Neural crest cell (in vitro differentiated cells): ENCODE measurements around the gene NXPH1. TPM values are rescaled to one million over a fixed set of nuclear protein-coding genes. Genes with fewer than 3 reads are reported as not detected.
"Not testable (repeated sequence)": the region's sequence is repeated elsewhere in the genome, so short reads cannot be mapped to it uniquely, and the experiment has no call there.

Experiments
- DNase-seq: peaks from one replicate; pipeline ENCODE4 v3.0.0; 2021; ENCODE audit warnings: low read depth, mixed read lengths, low spot score
- H3K27ac Mint-ChIP-seq: one replicate; pipeline ENCODE4 v1.8.0; 2021; ENCODE audit warnings: mild to moderate bottlenecking, mixed read lengths; ENCODE audit not compliant: unreplicated experiment
- H3K27me3 Mint-ChIP-seq: 2 replicates; pipeline ENCODE4 v1.8.0; 2021; ENCODE audit warnings: low read depth, mild to moderate bottlenecking, mixed read lengths
- H3K36me3 Mint-ChIP-seq: 2 replicates; pipeline ENCODE4 v1.8.0; 2021; ENCODE audit warnings: low read depth, mild to moderate bottlenecking, mixed read lengths
- H3K4me1 Mint-ChIP-seq: 2 replicates; pipeline ENCODE4 v1.8.0; 2021; ENCODE audit warnings: mixed read lengths
- H3K4me3 Mint-ChIP-seq: one replicate; pipeline ENCODE4 v1.8.0; 2021; ENCODE audit warnings: mild to moderate bottlenecking, mixed read lengths
- H3K9me3 Mint-ChIP-seq: 2 replicates; pipeline ENCODE4 v1.8.0; 2021; ENCODE audit warnings: mixed read lengths
- total RNA-seq: library from RNA; stranded (reverse); gene quantifications from 2 replicates; pipeline ENCODE4 v1.2.1, GENCODE V29; 2021
- TF ChIP-seq, protein P1 (sequence below): fragments of 200-600 bp; sonication (generic); conservative IDR thresholded peaks from 2 replicates; pipeline ENCODE4 v1.5.0; 2021; ENCODE audit warnings: antibody characterized with exemption, mild to moderate bottlenecking

The NXPH1 gene
- total RNA-seq, 1 donor from 2014 or later: 1.0 TPM

DNA sequence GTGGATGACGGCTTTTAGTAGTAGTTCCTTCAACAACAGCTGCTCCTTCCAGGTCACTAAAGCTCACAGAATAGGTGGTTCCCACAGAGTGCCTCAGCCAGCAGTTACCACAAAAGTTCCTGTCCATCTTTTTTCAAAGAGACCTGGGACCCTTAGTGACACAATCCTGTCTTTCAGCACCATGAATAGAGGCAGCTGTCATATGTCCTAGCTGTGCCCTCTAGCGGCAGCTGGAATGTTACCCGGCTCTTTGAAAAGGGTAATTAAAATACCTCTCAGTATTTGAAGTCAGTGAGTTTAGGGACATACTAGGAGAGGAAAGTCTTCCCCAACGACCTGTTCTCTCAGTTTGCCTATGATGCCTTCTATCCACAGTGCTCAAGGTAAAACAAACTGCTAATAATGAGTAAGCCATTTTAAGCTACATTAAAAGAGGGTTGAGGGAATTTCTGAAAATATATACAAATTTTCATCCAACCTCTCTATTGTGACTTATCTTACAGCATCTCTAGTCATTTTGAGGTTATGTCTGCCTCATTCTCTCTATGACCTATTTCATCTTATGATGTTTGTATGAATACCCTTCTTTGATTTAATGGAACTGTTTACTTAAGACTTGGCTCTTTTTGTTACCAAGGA is 290.8 kb downstream of the NXPH1 start:
- Mint-ChIP-seq H3K4me1 (peaks cover 6% of the 10 kb centered on the region), H3K27ac (no peak overlapping the region), H3K36me3 (no peaks in the 10 kb centered on the region), H3K9me3 (no peaks in the 10 kb centered on the region), H3K4me3 (no peak overlapping the region), H3K27me3 (no peaks in the 10 kb centered on the region)
- TF ChIP-seq, protein P1, sequence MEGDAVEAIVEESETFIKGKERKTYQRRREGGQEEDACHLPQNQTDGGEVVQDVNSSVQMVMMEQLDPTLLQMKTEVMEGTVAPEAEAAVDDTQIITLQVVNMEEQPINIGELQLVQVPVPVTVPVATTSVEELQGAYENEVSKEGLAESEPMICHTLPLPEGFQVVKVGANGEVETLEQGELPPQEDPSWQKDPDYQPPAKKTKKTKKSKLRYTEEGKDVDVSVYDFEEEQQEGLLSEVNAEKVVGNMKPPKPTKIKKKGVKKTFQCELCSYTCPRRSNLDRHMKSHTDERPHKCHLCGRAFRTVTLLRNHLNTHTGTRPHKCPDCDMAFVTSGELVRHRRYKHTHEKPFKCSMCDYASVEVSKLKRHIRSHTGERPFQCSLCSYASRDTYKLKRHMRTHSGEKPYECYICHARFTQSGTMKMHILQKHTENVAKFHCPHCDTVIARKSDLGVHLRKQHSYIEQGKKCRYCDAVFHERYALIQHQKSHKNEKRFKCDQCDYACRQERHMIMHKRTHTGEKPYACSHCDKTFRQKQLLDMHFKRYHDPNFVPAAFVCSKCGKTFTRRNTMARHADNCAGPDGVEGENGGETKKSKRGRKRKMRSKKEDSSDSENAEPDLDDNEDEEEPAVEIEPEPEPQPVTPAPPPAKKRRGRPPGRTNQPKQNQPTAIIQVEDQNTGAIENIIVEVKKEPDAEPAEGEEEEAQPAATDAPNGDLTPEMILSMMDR: peak; percentile 88
- peak; percentile 58 for DNase-seq

GRCh38 chr7:8731756-8732155 is 298.3 kb downstream of the NXPH1 start:
- not testable (repeated sequence) for H3K27ac Mint-ChIP-seq, H3K4me3 Mint-ChIP-seq, H3K27me3 Mint-ChIP-seq, H3K36me3 Mint-ChIP-seq, H3K4me1 Mint-ChIP-seq, DNase-seq
- H3K9me3 Mint-ChIP-seq: peaks cover 16% of the 10 kb centered on the region

DNA sequence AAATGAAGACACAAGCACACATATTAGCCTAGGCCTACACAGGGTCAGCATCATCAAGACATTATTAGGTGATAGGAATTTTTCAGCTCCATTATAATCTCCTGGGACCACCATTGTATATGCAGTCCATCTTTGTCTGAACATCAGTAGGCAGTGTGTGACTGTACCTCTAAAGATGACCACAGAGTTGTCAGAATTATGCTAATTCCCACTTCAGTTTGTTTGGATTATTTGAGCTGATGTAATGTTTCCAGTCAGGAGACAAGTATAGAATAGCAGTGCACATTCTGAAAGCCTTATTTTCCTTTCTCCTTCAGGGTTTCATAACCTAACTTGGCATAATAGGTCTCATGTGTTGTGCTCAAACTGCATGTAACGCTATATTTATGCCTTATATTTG is 306.4 kb downstream of the NXPH1 start:
- TF ChIP-seq, protein P1: no peak
- no peak overlapping the region for H3K27ac Mint-ChIP-seq
- peaks cover 10% of the 10 kb centered on the region for H3K9me3 Mint-ChIP-seq
- H3K4me3 Mint-ChIP-seq: no peak overlapping the region
- no peaks in the 10 kb centered on the region for H3K27me3 Mint-ChIP-seq
- DNase-seq: no peak
- H3K4me1 Mint-ChIP-seq: no peaks in the 10 kb centered on the region
- H3K36me3 Mint-ChIP-seq: peaks cover 6% of the 10 kb centered on the region

DNA sequence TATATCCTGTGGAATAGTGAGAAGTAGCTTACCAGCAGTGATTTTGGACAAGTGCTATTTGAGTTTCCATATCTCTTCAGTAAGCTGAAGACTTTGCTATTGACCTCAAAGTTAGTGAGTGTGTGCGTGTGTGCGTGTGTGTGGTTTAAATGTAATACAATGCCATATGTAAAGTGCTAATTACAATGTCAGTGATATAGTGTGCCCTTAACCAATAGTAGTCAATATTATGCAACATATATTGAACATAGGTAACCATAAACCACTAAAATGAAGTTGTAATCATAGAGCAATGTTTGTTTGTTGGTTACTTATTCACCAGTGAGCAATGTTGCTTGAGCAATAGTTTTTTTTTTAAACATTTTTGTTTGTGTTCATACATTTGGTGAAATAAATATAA is 309.4 kb downstream of the NXPH1 start:
- Mint-ChIP-seq H3K4me3 (no peak overlapping the region), H3K27ac (no peak overlapping the region), H3K27me3 (no peaks in the 10 kb centered on the region), H3K4me1 (no peaks in the 10 kb centered on the region), H3K36me3 (peaks cover 2% of the 10 kb centered on the region), H3K9me3 (no peaks in the 10 kb centered on the region)
- TF ChIP-seq, protein P1: no peak
- no peak for DNase-seq

- no peaks in the 10 kb centered on the region for H3K4me1 Mint-ChIP-seq
- TF ChIP-seq, protein P1: no peak
- DNase-seq: no peak
- no peaks in the 10 kb centered on the region for H3K27me3 Mint-ChIP-seq
- no peaks in the 10 kb centered on the region for H3K9me3 Mint-ChIP-seq
- H3K36me3 Mint-ChIP-seq: no peaks in the 10 kb centered on the region
- H3K27ac Mint-ChIP-seq: no peak overlapping the region
- H3K4me3 Mint-ChIP-seq: no peak overlapping the region
Observed at GRCh38 chr7:8747338-8747737, 313.9 kb downstream of the NXPH1 start.

GRCh38 chr7:8751557-8752231 is 318.3 kb downstream of the NXPH1 start:
- TF ChIP-seq, protein P1: no peak
- no peak overlapping the region for H3K27ac Mint-ChIP-seq
- no peaks in the 10 kb centered on the region for H3K27me3 Mint-ChIP-seq
- H3K4me3 Mint-ChIP-seq: no peak overlapping the region
- DNase-seq: no peak
- H3K36me3 Mint-ChIP-seq: no peaks in the 10 kb centered on the region
- no peaks in the 10 kb centered on the region for H3K4me1 Mint-ChIP-seq
- H3K9me3 Mint-ChIP-seq: no peaks in the 10 kb centered on the region
